Limb (tissue), 2 donors: ENCODE measurements around the gene OPTN.
"Not testable (repeated sequence)": the region's sequence is repeated elsewhere in the genome, so short reads cannot be mapped to it uniquely, and the experiment has no call there.

Source experiments
- DNase-seq, 2 donors: peaks; one replicate each; pipeline ENCODE4 v3.0.0-alpha.2; 2016; ENCODE audit errors: extremely low spot score in 2 of 2

Gene OPTN

GRCh38 chr10:13099666-13100348, at the start of gene OPTN:
TSS of gene OPTN (plus strand) at chr10:13100163. CDS start at chr10:13109123, 8,960 bp downstream.
- DNase-seq, result peak; percentile 84 to 93

- no peak for DNase-seq
Observed at GRCh38 chr10:13051126-13051694, 48.8 kb upstream of the OPTN start.

GRCh38 chr10:13053208-13053607, 46.8 kb upstream of the OPTN start:
- DNase-seq, result not testable (repeated sequence)

- no peak for DNase-seq
Observed at GRCh38 chr10:13053794-13054462, 46.0 kb upstream of the OPTN start.

- DNase-seq, result no peak
Observed at GRCh38 chr10:13054844-13055243, 45.1 kb upstream of the OPTN start.

- peak in 1 of 2 donors; percentile 41 for DNase-seq
Observed at GRCh38 chr10:13056456-13057077, 43.4 kb upstream of the OPTN start.

GRCh38 chr10:13062803-13063202, 37.2 kb upstream of the OPTN start:
- DNase-seq, result no peak

- no peak for DNase-seq
Observed at GRCh38 chr10:13066527-13066926, 33.4 kb upstream of the OPTN start.

GRCh38 chr10:13067431-13067830, 32.5 kb upstream of the OPTN start:
- no peak for DNase-seq

- no peak for DNase-seq
Observed at GRCh38 chr10:13068071-13068470, 31.9 kb upstream of the OPTN start.

GRCh38 chr10:13068484-13068883, 31.5 kb upstream of the OPTN start:
- no peak for DNase-seq

- DNase-seq, result no peak
Observed at GRCh38 chr10:13072339-13072738, 27.6 kb upstream of the OPTN start.

GRCh38 chr10:13074563-13075451, 25.2 kb upstream of the OPTN start:
- peak; percentile 80 to 86 for DNase-seq

- DNase-seq, result no peak
Observed at GRCh38 chr10:13078912-13079775, 20.8 kb upstream of the OPTN start.

GRCh38 chr10:13079776-13080050, 20.2 kb upstream of the OPTN start:
- DNase-seq, result no peak

- DNase-seq, result no peak
Observed at GRCh38 chr10:13080643-13081042, 19.3 kb upstream of the OPTN start.

GRCh38 chr10:13083700-13084099, 16.3 kb upstream of the OPTN start:
- not testable (repeated sequence) for DNase-seq

GRCh38 chr10:13086056-13086455, 13.9 kb upstream of the OPTN start:
- no peak for DNase-seq

- DNase-seq, result no peak
Observed at GRCh38 chr10:13087601-13087985, 12.4 kb upstream of the OPTN start.

GRCh38 chr10:13087986-13088618, 11.9 kb upstream of the OPTN start:
- DNase-seq, result no peak
